Measurements from ENCODE around the gene RPS27. TPM values are rescaled to one million over a fixed set of nuclear protein-coding genes. Genes with fewer than 3 reads are reported as not detected.

RPS27 gene
- total RNA-seq, 1 donor from 2014 or later: 1,372 TPM

GRCh38 chr1:153963850-153964331 is 26.7 kb upstream of the RPS27 start:
- intact Hi-C loops (cut with micrococcal nuclease): loop anchor here (2.0 to 10.0 kb wide), 2 partner anchors 13 to 419 kb away; partner anchors contain the start of genes JTB, S100A3, S100A4 and S100A5
- no peak for DNase-seq (ENCODE audit: low spot score)
- H3K4me1 Mint-ChIP-seq (ENCODE audit: low read depth): peaks cover 53% of the 10 kb centered on the region

GRCh38 chr1:153967107-153967999 is 23.2 kb upstream of the RPS27 start, which contains the start of gene CREB3L4:
TSS of gene CREB3L4 (plus strand) at chr1:153967902. CDS start at chr1:153968526, 624 bp downstream.
- H3K9me3 Mint-ChIP-seq: no peaks in the 10 kb centered on the region
- peak within 1 kb of the TSS; percentile 98 for H3K27ac Mint-ChIP-seq
- peak within 1 kb of the TSS; percentile 86 for H3K4me3 Mint-ChIP-seq (ENCODE audit: low read depth)
- peaks cover 17% of the 10 kb centered on the region for H3K36me3 Mint-ChIP-seq (ENCODE audit: low read depth)
- H3K4me1 Mint-ChIP-seq (ENCODE audit: low read depth): peaks cover 47% of the 10 kb centered on the region
- H3K27me3 Mint-ChIP-seq (ENCODE audit: low read depth): no peaks in the 10 kb centered on the region
- intact Hi-C loops (cut with micrococcal nuclease): loop anchor here (1.0 to 10.0 kb wide), 3 partner anchors 9 to 423 kb away; partner anchors contain the start of genes CRTC2, JTB, S100A3 and S100A4
- peak; percentile 84 for DNase-seq (ENCODE audit: low spot score)

More at GRCh38 chr1:153963850-153964331, 26.7 kb upstream of the RPS27 start:
- peak overlapping the region; percentile 86 for H3K27ac Mint-ChIP-seq
- H3K36me3 Mint-ChIP-seq (ENCODE audit: low read depth): peaks cover 31% of the 10 kb centered on the region
- no peaks in the 10 kb centered on the region for H3K9me3 Mint-ChIP-seq
- no peaks in the 10 kb centered on the region for H3K27me3 Mint-ChIP-seq (ENCODE audit: low read depth)
- H3K4me3 Mint-ChIP-seq (ENCODE audit: low read depth): peak overlapping the region; percentile 84

- no peak for DNase-seq (ENCODE audit: low spot score)
- Mint-ChIP-seq H3K4me1 (ENCODE audit: low read depth) (peaks cover 46% of the 10 kb centered on the region), H3K36me3 (ENCODE audit: low read depth) (peaks cover 21% of the 10 kb centered on the region), H3K4me3 (ENCODE audit: low read depth) (peak overlapping the region; percentile 86), H3K27ac (peak overlapping the region; percentile 98), H3K27me3 (ENCODE audit: low read depth) (no peaks in the 10 kb centered on the region), H3K9me3 (no peaks in the 10 kb centered on the region)
- intact Hi-C loops (cut with micrococcal nuclease): loop anchor here (1.0 to 10.0 kb wide), 3 partner anchors 9 to 423 kb away; partner anchors contain the start of genes CRTC2, JTB, S100A3 and S100A4
Observed at GRCh38 chr1:153968000-153968363, 22.6 kb upstream of the RPS27 start.

GRCh38 chr1:153968408-153968807 is 22.2 kb upstream of the RPS27 start:
- Mint-ChIP-seq H3K27me3 (ENCODE audit: low read depth) (no peaks in the 10 kb centered on the region), H3K9me3 (no peaks in the 10 kb centered on the region), H3K27ac (peak overlapping the region; percentile 98), H3K4me3 (ENCODE audit: low read depth) (peak overlapping the region; percentile 86), H3K36me3 (ENCODE audit: low read depth) (peaks cover 25% of the 10 kb centered on the region), H3K4me1 (ENCODE audit: low read depth) (peaks cover 47% of the 10 kb centered on the region)
- intact Hi-C loops (cut with micrococcal nuclease): loop anchor here (10.0 kb wide), 1 partner anchor 424 kb away; the partner anchor contains the start of genes S100A3, S100A4 and S100A5
- no peak for DNase-seq (ENCODE audit: low spot score)

GRCh38 chr1:153968972-153969371 is 21.6 kb upstream of the RPS27 start:
- H3K9me3 Mint-ChIP-seq: no peaks in the 10 kb centered on the region
- H3K4me1 Mint-ChIP-seq (ENCODE audit: low read depth): peaks cover 44% of the 10 kb centered on the region
- intact Hi-C loops (cut with micrococcal nuclease): loop anchor here (10.0 kb wide), 1 partner anchor 424 kb away; the partner anchor contains the start of genes S100A3, S100A4 and S100A5
- peak overlapping the region; percentile 75 for H3K27ac Mint-ChIP-seq
- peak overlapping the region; percentile 86 for H3K4me3 Mint-ChIP-seq (ENCODE audit: low read depth)
- peaks cover 31% of the 10 kb centered on the region for H3K36me3 Mint-ChIP-seq (ENCODE audit: low read depth)
- no peak for DNase-seq (ENCODE audit: low spot score)
- H3K27me3 Mint-ChIP-seq (ENCODE audit: low read depth): no peaks in the 10 kb centered on the region

- H3K9me3 Mint-ChIP-seq: no peaks in the 10 kb centered on the region
- no peaks in the 10 kb centered on the region for H3K27me3 Mint-ChIP-seq (ENCODE audit: low read depth)
- H3K4me1 Mint-ChIP-seq (ENCODE audit: low read depth): peaks cover 43% of the 10 kb centered on the region
- no peak for DNase-seq (ENCODE audit: low spot score)
- intact Hi-C loops (cut with micrococcal nuclease): no loop called here
- H3K4me3 Mint-ChIP-seq (ENCODE audit: low read depth): no peak overlapping the region
- no peak overlapping the region for H3K27ac Mint-ChIP-seq
- peaks cover 43% of the 10 kb centered on the region for H3K36me3 Mint-ChIP-seq (ENCODE audit: low read depth)
Observed at GRCh38 chr1:153970346-153970745, 20.2 kb upstream of the RPS27 start.

- Mint-ChIP-seq H3K9me3 (no peaks in the 10 kb centered on the region), H3K27ac (no peak overlapping the region), H3K4me3 (ENCODE audit: low read depth) (no peak overlapping the region), H3K27me3 (ENCODE audit: low read depth) (no peaks in the 10 kb centered on the region), H3K4me1 (ENCODE audit: low read depth) (peaks cover 39% of the 10 kb centered on the region), H3K36me3 (ENCODE audit: low read depth) (peaks cover 48% of the 10 kb centered on the region)
- intact Hi-C loops (cut with micrococcal nuclease): no loop called here
- DNase-seq (ENCODE audit: low spot score): no peak
Observed at GRCh38 chr1:153973071-153973470, 17.5 kb upstream of the RPS27 start.

- H3K36me3 Mint-ChIP-seq (ENCODE audit: low read depth): peaks cover 48% of the 10 kb centered on the region
- intact Hi-C loops (cut with micrococcal nuclease): no loop called here
- no peak for DNase-seq (ENCODE audit: low spot score)
- H3K27me3 Mint-ChIP-seq (ENCODE audit: low read depth): no peaks in the 10 kb centered on the region
- H3K4me3 Mint-ChIP-seq (ENCODE audit: low read depth): no peak overlapping the region
- no peaks in the 10 kb centered on the region for H3K9me3 Mint-ChIP-seq
- no peak overlapping the region for H3K27ac Mint-ChIP-seq
- peaks cover 39% of the 10 kb centered on the region for H3K4me1 Mint-ChIP-seq (ENCODE audit: low read depth)
Observed at GRCh38 chr1:153973525-153973924, 17.0 kb upstream of the RPS27 start.

- Mint-ChIP-seq H3K27ac (peak overlapping the region; percentile 97), H3K4me1 (ENCODE audit: low read depth) (peaks cover 34% of the 10 kb centered on the region), H3K27me3 (ENCODE audit: low read depth) (no peaks in the 10 kb centered on the region), H3K36me3 (ENCODE audit: low read depth) (peaks cover 48% of the 10 kb centered on the region), H3K4me3 (ENCODE audit: low read depth) (peak overlapping the region; percentile 97), H3K9me3 (no peaks in the 10 kb centered on the region)
- intact Hi-C loops (cut with micrococcal nuclease): loop anchor here (1.0 to 2.0 kb wide), 4 partner anchors 10 to 194 kb away; partner anchors contain the start of genes CREB3L4, RPS27 and SLC39A1
- DNase-seq (ENCODE audit: low spot score): no peak
Observed at GRCh38 chr1:153976819-153977249, 13.7 kb upstream of the RPS27 start.

- DNase-seq (ENCODE audit: low spot score): peak; percentile 78
- intact Hi-C loops (cut with micrococcal nuclease): loop anchor here (1.0 to 2.0 kb wide), 5 partner anchors 10 to 194 kb away; partner anchors contain the start of genes CREB3L4, DENND4B, RPS27 and SLC39A1
- Mint-ChIP-seq H3K36me3 (ENCODE audit: low read depth) (peaks cover 43% of the 10 kb centered on the region), H3K4me1 (ENCODE audit: low read depth) (peaks cover 27% of the 10 kb centered on the region), H3K27me3 (ENCODE audit: low read depth) (no peaks in the 10 kb centered on the region), H3K4me3 (ENCODE audit: low read depth) (peak within 1 kb of the TSS; percentile 97), H3K27ac (peak within 1 kb of the TSS; percentile 97), H3K9me3 (no peaks in the 10 kb centered on the region)
Observed at GRCh38 chr1:153977250-153978240, 13.0 kb upstream of the RPS27 start, which contains the start of gene JTB. TSS of gene JTB (minus strand) at chr1:153977674. CDS start at chr1:153977252, 422 bp downstream.

GRCh38 chr1:153978274-153978909 is 12.2 kb upstream of the RPS27 start:
- Mint-ChIP-seq H3K27me3 (ENCODE audit: low read depth) (no peaks in the 10 kb centered on the region), H3K36me3 (ENCODE audit: low read depth) (peaks cover 36% of the 10 kb centered on the region), H3K4me1 (ENCODE audit: low read depth) (peaks cover 24% of the 10 kb centered on the region), H3K9me3 (no peaks in the 10 kb centered on the region), H3K4me3 (ENCODE audit: low read depth) (peak overlapping the region; percentile 97), H3K27ac (peak overlapping the region; percentile 89)
- intact Hi-C loops (cut with micrococcal nuclease): loop anchor here (2.0 kb wide), 1 partner anchor 32 kb away; the partner anchor contains the start of gene DENND4B
- DNase-seq (ENCODE audit: low spot score): no peak

Measured in activated T-helper 2 cell treated with anti-CD3 and anti-CD28 coated beads, Interferon-gamma antibody, Interleukin-2, Interleukin-4, amounts not matched to agents 10 μg/mL and 5 μg/mL and 100 μg/mL, durations not matched to agents 14 hours and 24 hours and 36 hours (primary cell).